Kidney (tissue), 14 donors: Measurements from ENCODE around the gene PLB1. TPM values are rescaled to one million over a fixed set of nuclear protein-coding genes. Genes with fewer than 3 reads are reported as not detected.
A peak's percentile ranks its signal among the peaks of the same experiment; 100 is the strongest.

Experiments used
- DNase-seq, 5 donors: peaks; one replicate each; pipeline ENCODE4 v3.0.0-alpha.2; 2013 to 2020
- FAIRE-seq: peaks from 2 replicates; lab custom pipeline; 2012; peaks lifted over from hg19 to GRCh38; lab: Jason Lieb, UNC
- H3K27ac ChIP-seq, 2 donors: one replicate each; pipeline ENCODE4 v1.7.0; 2013; ENCODE audit warnings: low read depth in 2 of 2, low read length in 2 of 2, inconsistent platforms in 1 of 2
- H3K27me3 ChIP-seq: one replicate; pipeline ENCODE4 v1.7.1; 2013; ENCODE audit warnings: low read length, inconsistent platforms; ENCODE audit not compliant: control insufficient read depth, insufficient read depth
- H3K36me3 ChIP-seq, 3 donors: one replicate each; pipeline versions ENCODE4 v1.7.0 to v1.7.1; 2013; ENCODE audit warnings: low read length in 3 of 3, control low read depth in 1 of 3, inconsistent platforms in 1 of 3; ENCODE audit not compliant: insufficient read depth in 3 of 3, control insufficient read depth in 2 of 3
- H3K4me1 ChIP-seq, 3 donors: one replicate each; pipeline versions ENCODE4 v1.7.0 to v1.7.1; 2013; ENCODE audit warnings: low read length in 3 of 3, inconsistent platforms in 1 of 3, low read depth in 1 of 3; ENCODE audit not compliant: control insufficient read depth in 2 of 3, insufficient read depth in 2 of 3
- H3K4me3 ChIP-seq, 3 donors: one replicate each; pipeline versions ENCODE4 v1.7.0 to v1.8.1; 2013; ENCODE audit warnings: low read length in 3 of 3, control low read depth in 1 of 3, inconsistent platforms in 1 of 3
- H3K9ac ChIP-seq, 3 donors: one replicate each; pipeline versions ENCODE4 v1.7.0 to v1.7.1; 2013; ENCODE audit warnings: low read length in 3 of 3, control low read depth in 1 of 3, inconsistent platforms in 1 of 3
- H3K9me3 ChIP-seq, 3 donors: one replicate each; pipeline versions ENCODE4 v1.7.0 to v1.7.1; 2013; ENCODE audit warnings: low read length in 3 of 3, control low read depth in 1 of 3, inconsistent platforms in 1 of 3; ENCODE audit not compliant: control insufficient read depth in 2 of 3, insufficient read depth in 1 of 3
- CTCF ChIP-seq: IDR thresholded peaks from 3 replicates; pipeline ENCODE4 v1.5.1; 2012; ENCODE audit warnings: mild to moderate bottlenecking, moderate library complexity, borderline replicate concordance; ENCODE audit not compliant: insufficient read depth; ENCODE audit errors: extremely low read depth
- intact Hi-C: fragments of 100-400 bp; cut with DNase I; formaldehyde crosslinking; loops from one replicate; pipeline ENCODE4 v1.11.1; 2022
- polyA plus RNA-seq: library from polyadenylated mRNA; stranded (reverse); fragments of 350-450 nt; fragmentation: Illumina TruSeq; extraction: RNeasy Lipid Tissue Mini Kit (QIAGEN cat#74804); gene quantifications from one replicate; pipeline ENCODE4 v1.2.3, GENCODE V29; 2014; ENCODE audit warnings: low read depth, low replicate concordance; ENCODE audit not compliant: insufficient read depth
- total RNA-seq: library from RNA; stranded (reverse); fragmentation: NEBNext Ultra II Directional; extraction: Animal tissue kit (Norgen Biotek cat#: 25700); gene quantifications from one replicate; pipeline ENCODE4 v1.2.1, GENCODE V29; 2021
- donor health status: control.
- donor health status: control.
- donor health status: control.
- donor health status: control.
- donor health status: control.
- donor health status: DM: yes; HTN: yes; CAD: no.
- donor health status: Normal renal cell carcinoma (clear cell type).

The PLB1 gene
- total and polyA plus RNA-seq, 2 donors from 2014 or later = 0.95 to 6.8 TPM

- H3K27ac ChIP-seq = peak overlapping the region; percentile 90 to 94
- peak overlapping the region in 1 of 3 donors; percentile 11 for H3K4me3 ChIP-seq
- H3K9me3 ChIP-seq = no peaks in the 10 kb centered on the region
- H3K4me1 ChIP-seq = peaks cover 10 to 31% (median 14%) of the 10 kb centered on the region in 3 donors
- TF ChIP-seq CTCF = no peak
- no peak for FAIRE-seq
- H3K9ac ChIP-seq = peak overlapping the region in 2 of 3 donors; percentile 45 to 71
- no peaks in the 10 kb centered on the region for H3K27me3 ChIP-seq
- intact Hi-C loops = no loop called here
- no peaks in the 10 kb centered on the region for H3K36me3 ChIP-seq
- peak; percentile 60 to 94 (median 83) for DNase-seq
Measured at GRCh38 chr2:28624793-28625701, 129.2 kb downstream of the PLB1 start.

DNA sequence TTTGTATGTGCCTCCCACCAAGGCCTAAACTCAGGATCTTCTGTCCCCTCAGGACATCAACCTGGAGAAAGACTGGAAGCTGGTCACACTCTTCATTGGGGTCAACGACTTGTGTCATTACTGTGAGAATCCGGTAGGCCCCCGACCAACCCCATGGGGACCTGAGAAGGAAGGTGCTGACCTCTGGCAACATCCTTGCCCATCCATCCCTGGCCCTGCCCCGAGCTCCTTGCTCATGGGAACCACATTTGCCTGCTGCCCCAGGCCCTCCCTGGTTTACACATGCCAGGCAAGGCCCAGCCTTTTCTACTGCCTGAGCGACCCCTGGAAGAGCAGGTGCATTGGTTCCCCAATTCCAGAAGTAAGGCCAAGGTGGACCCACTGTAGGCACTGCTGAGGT lies 130.5 kb downstream of the PLB1 start:
- Histone ChIP-seq H3K4me1 (peaks cover 8 to 21% (median 10%) of the 10 kb centered on the region in 3 donors), H3K9ac (no peak overlapping the region), H3K27me3 (no peaks in the 10 kb centered on the region), H3K9me3 (no peaks in the 10 kb centered on the region), H3K27ac (peak overlapping the region; percentile 80 to 89), H3K36me3 (no peaks in the 10 kb centered on the region), H3K4me3 (no peak overlapping the region)
- FAIRE-seq = no peak
- TF ChIP-seq CTCF = no peak
- peak in 1 of 5 donors; percentile 62 for DNase-seq
- intact Hi-C loops = no loop called here

- Histone ChIP-seq H3K9me3 (no peaks in the 10 kb centered on the region), H3K9ac (peak overlapping the region in 1 of 3 donors; percentile 7), H3K27me3 (no peaks in the 10 kb centered on the region), H3K27ac (peak overlapping the region; percentile 68 to 89), H3K4me1 (peaks cover 5 to 18% (median 7%) of the 10 kb centered on the region in 3 donors), H3K4me3 (no peak overlapping the region), H3K36me3 (no peaks in the 10 kb centered on the region)
- FAIRE-seq = no peak
- DNase-seq = peak in 4 of 5 donors; percentile 73 to 93 (median 80)
- no peak for TF ChIP-seq CTCF
- intact Hi-C loops = no loop called here
Measured at GRCh38 chr2:28626891-28627421, 131.1 kb downstream of the PLB1 start.
